HepG2 (cell line): ENCODE measurements around the gene NXT1. TPM values are rescaled to one million over a fixed set of nuclear protein-coding genes. Genes with fewer than 3 reads are reported as not detected.

Experiments
- ATAC-seq: fragments of 200-7000 bp; cut with Tn5 transposase; 3 replicates; pipeline ENCODE4 v1.9.1; 2020; ENCODE audit warnings: mild to moderate bottlenecking, moderate library complexity
- BruUV-seq: library from RNA; stranded (reverse); fragments of 400-500 nt; replicated peaks from 2 replicates; lab custom pipeline; 2021; lab: Mats Ljungman, UMichigan
- CTCF ChIA-PET: fragments of 300-600 bp; formaldehyde crosslinking; extraction: SDS; loops from one replicate; lab custom pipeline; 2021; ENCODE audit warnings: low total read pairs, inconsistent platforms, low intra/inter-chr PET ratio; lab: Yijun Ruan, JAX
- POLR2A ChIA-PET: fragments of 350-600 bp; sonication (Branson Sonifier 250); formaldehyde crosslinking; loops from one replicate; lab custom pipeline; 2020; ENCODE audit warnings: antibody characterized with exemption, inconsistent platforms; lab: Yijun Ruan, JAX
- DNase-seq: peaks from one replicate; pipeline ENCODE4 v3.0.0-alpha.2; 2015; ENCODE audit warnings: low spot score
- FAIRE-seq: peaks from 3 replicates; lab custom pipeline; 2011; peaks lifted over from hg19 to GRCh38; lab: Jason Lieb, UNC
- H2AFZ ChIP-seq: one replicate; pipeline ENCODE4 v1.6.1; 2011; ENCODE audit warnings: low read length, inconsistent platforms
- H3K27ac ChIP-seq: fragments of 300-600 bp; 3 replicates; pipeline ENCODE4 v1.8.0; 2011; ENCODE audit warnings: mixed run types, mild to moderate bottlenecking, mixed read lengths, low read length, inconsistent platforms; ENCODE audit not compliant: insufficient read depth; ENCODE audit errors: extremely low read length
- H3K27me3 ChIP-seq, 2 experiments: fragments of 200-600 bp in 1 of 2; 2 replicates in 1 of 2; 3 replicates in 1 of 2; pipeline versions ENCODE4 v1.6.0 to v1.8.0; 2011; ENCODE audit warnings: low read length in 2 of 2, mild to moderate bottlenecking in 2 of 2, moderate library complexity in 2 of 2, inconsistent platforms in 1 of 2; ENCODE audit not compliant: insufficient read depth in 2 of 2, control insufficient read depth in 1 of 2
- H3K36me3 ChIP-seq, 2 experiments: fragments of 200-600 bp in 1 of 2; replicated peaks in 1 of 2; 2 replicates in 1 of 2; 3 replicates in 1 of 2; pipeline versions ENCODE4 v1.5.1 to v1.8.0; 2011; ENCODE audit warnings: low read length in 2 of 2, inconsistent platforms in 1 of 2; ENCODE audit not compliant: insufficient read depth in 2 of 2, control insufficient read depth in 1 of 2
- H3K4me1 ChIP-seq: 2 replicates; pipeline ENCODE4 v1.5.1; 2012; ENCODE audit warnings: low read length, inconsistent platforms; ENCODE audit not compliant: insufficient read depth
- H3K4me2 ChIP-seq: 2 replicates; pipeline ENCODE4 v1.6.0; 2011; ENCODE audit warnings: low read depth, low read length, inconsistent platforms
- H3K4me3 ChIP-seq, 3 experiments: fragments of 200-600 bp in 1 of 3; sonication (generic), shearing (Covaris generic) in 1 of 3; replicated peaks in 1 of 3; 2 replicates each; pipeline ENCODE4 v1.5.1; 2011 to 2016; ENCODE audit warnings: low read length in 3 of 3, inconsistent platforms in 2 of 3, low read depth in 2 of 3, mild to moderate bottlenecking in 2 of 3, control low read depth in 1 of 3, mixed read lengths in 1 of 3; ENCODE audit not compliant: insufficient read depth in 1 of 3
- H3K79me2 ChIP-seq: one replicate; pipeline ENCODE4 v1.6.1; 2011; ENCODE audit warnings: low read length, inconsistent platforms; ENCODE audit not compliant: insufficient read depth
- H3K9ac ChIP-seq: 2 replicates; pipeline ENCODE4 v1.6.0; 2011; ENCODE audit warnings: mild to moderate bottlenecking, low read depth, low read length, inconsistent platforms; ENCODE audit not compliant: insufficient read depth
- H3K9me3 ChIP-seq: 2 replicates; pipeline ENCODE4 v1.5.1; 2012; ENCODE audit warnings: mild to moderate bottlenecking, low read length
- H4K20me1 ChIP-seq: 2 replicates; pipeline ENCODE4 v1.6.0; 2011; ENCODE audit warnings: inconsistent platforms, mild to moderate bottlenecking, low read length, moderate library complexity; ENCODE audit not compliant: insufficient read depth
- GFI1 ChIP-seq: sonication (generic); formaldehyde crosslinking; IDR thresholded peaks from 2 replicates; pipeline ENCODE4 v1.5.0; 2020; ENCODE audit warnings: missing genetic modification reagents, mild to moderate bottlenecking, borderline replicate concordance
- JUND ChIP-seq: sonication (generic); formaldehyde crosslinking; IDR thresholded peaks from 2 replicates; pipeline ENCODE4 v1.8.0; 2022; ENCODE audit warnings: mild to moderate bottlenecking, missing genetic modification reagents
- KMT2A ChIP-seq: sonication (generic); formaldehyde crosslinking; IDR thresholded peaks from 2 replicates; pipeline ENCODE4 v1.4.0; 2020; ENCODE audit warnings: missing genetic modification reagents
- PLRG1 ChIP-seq: fragments of 450-650 bp; conservative IDR thresholded peaks from 2 replicates; pipeline ENCODE4 v1.6.1; 2016
- SMC3 ChIP-seq: IDR thresholded peaks from 2 replicates; pipeline ENCODE4 v1.6.1; 2011; ENCODE audit warnings: low read length, improper control_type of control experiment
- ZFX ChIP-seq: sonication (generic); formaldehyde crosslinking; IDR thresholded peaks from 2 replicates; pipeline ENCODE4 v1.4.0; 2020; ENCODE audit warnings: mild to moderate bottlenecking, low read depth, missing genetic modification reagents, moderate library complexity
- ZNF101 ChIP-seq: sonication (generic); formaldehyde crosslinking; IDR thresholded peaks from 2 replicates; pipeline ENCODE4 v1.4.0; 2020; ENCODE audit warnings: mild to moderate bottlenecking, low read depth, missing genetic modification reagents, borderline replicate concordance
- ZNF12 ChIP-seq: sonication (generic); formaldehyde crosslinking; IDR thresholded peaks from 2 replicates; pipeline ENCODE4 v1.5.0; 2020; ENCODE audit warnings: missing genetic modification reagents
- ZNF446 ChIP-seq: sonication (generic); formaldehyde crosslinking; IDR thresholded peaks from 2 replicates; pipeline ENCODE4 v1.5.0; 2020; ENCODE audit warnings: mild to moderate bottlenecking, missing genetic modification reagents
- ZNF460 ChIP-seq: sonication (generic); formaldehyde crosslinking; IDR thresholded peaks from 2 replicates; pipeline ENCODE4 v1.5.1; 2020; ENCODE audit warnings: missing genetic modification reagents, mild to moderate bottlenecking, borderline replicate concordance
- ZNF558 ChIP-seq: sonication (generic); formaldehyde crosslinking; IDR thresholded peaks from 2 replicates; pipeline ENCODE4 v1.9.0; 2022; ENCODE audit warnings: mild to moderate bottlenecking, missing genetic modification reagents, borderline replicate concordance
- ZNF619 ChIP-seq: sonication (generic); formaldehyde crosslinking; IDR thresholded peaks from 2 replicates; pipeline ENCODE4 v1.4.0; 2020; ENCODE audit warnings: mild to moderate bottlenecking, missing genetic modification reagents
- ZNF644 ChIP-seq: IDR thresholded peaks from 2 replicates; pipeline ENCODE4 v1.6.1; 2016; ENCODE audit warnings: low read depth
- ZNF7 ChIP-seq: IDR thresholded peaks from 2 replicates; pipeline ENCODE4 v1.6.1; 2016; ENCODE audit warnings: missing biosample characterization, missing genetic modification reagents
- ZNF83 ChIP-seq: sonication (generic); formaldehyde crosslinking; IDR thresholded peaks from 2 replicates; pipeline ENCODE4 v1.4.0; 2020; ENCODE audit warnings: missing genetic modification reagents, mild to moderate bottlenecking, borderline replicate concordance
- WGBS: methylation state at CpG from one replicate; pipeline ENCODE4 v1.1.6; 2017; ENCODE audit warnings: low lambda C conversion rate; 5-methylcytosine and 5-hydroxymethylcytosine counted together
- in situ Hi-C: cut with HindIII; loops from 2 replicates; pipeline ENCODE4 v1.10.0; 2017; ENCODE audit warnings: low pct_unique_long_range_greater_than_20kb; ENCODE audit not compliant: extremely low pct_ligation_motif_present
- intact Hi-C: fragments of 100-400 bp; cut with micrococcal nuclease; formaldehyde crosslinking; loops from one replicate; pipeline ENCODE4 v1.10.0; 2022; ENCODE audit not compliant: unreplicated experiment
- polyA plus RNA-seq, 8 experiments: library from polyadenylated mRNA; depleted of rRNA in 3 of 8; stranded (reverse) in 7 of 8; unstranded in 1 of 8; fragments of >200 nt; fragmentation: Illumina TruSeq in 4 of 8; extraction: Trizol in 4 of 8; gene quantifications; 2 replicates each; pipeline versions ENCODE4 v1.2.1 to v1.2.3, GENCODE V29; 2011 to 2016; ENCODE audit warnings: low read depth in 4 of 8, missing spikeins in 1 of 8, mixed read lengths in 1 of 8; ENCODE audit not compliant: insufficient read depth in 1 of 8
- total RNA-seq, 5 experiments: library from RNA; depleted of rRNA; stranded (reverse); fragments of >200 nt; fragmentation: Illumina TruSeq; extraction: Trizol; gene quantifications; 2 replicates each; pipeline ENCODE4 v1.2.3, GENCODE V29; 2016; ENCODE audit warnings: low read depth in 1 of 5
- TF ChIP-seq, protein P1 (sequence below): sonication (generic); formaldehyde crosslinking; IDR thresholded peaks from 2 replicates; pipeline ENCODE4 v1.8.0; 2022; ENCODE audit warnings: missing genetic modification reagents, mild to moderate bottlenecking, inconsistent platforms, borderline replicate concordance
- TF ChIP-seq, protein P2 (sequence below): sonication (generic); formaldehyde crosslinking; IDR thresholded peaks from 2 replicates; pipeline ENCODE4 v1.5.1; 2020; ENCODE audit warnings: missing genetic modification reagents, mild to moderate bottlenecking, borderline replicate concordance
- TF ChIP-seq, protein P3 (sequence below): sonication (generic); formaldehyde crosslinking; IDR thresholded peaks from 2 replicates; pipeline ENCODE4 v1.5.0; 2020; ENCODE audit warnings: mild to moderate bottlenecking, missing genetic modification reagents, borderline replicate concordance

Gene NXT1
- total and polyA plus RNA-seq, 2 of the 13 experiments (the other 11 are each of a cell fraction or from before 2014, with no cell fraction given), result 35.6 to 65.9 TPM

DNA sequence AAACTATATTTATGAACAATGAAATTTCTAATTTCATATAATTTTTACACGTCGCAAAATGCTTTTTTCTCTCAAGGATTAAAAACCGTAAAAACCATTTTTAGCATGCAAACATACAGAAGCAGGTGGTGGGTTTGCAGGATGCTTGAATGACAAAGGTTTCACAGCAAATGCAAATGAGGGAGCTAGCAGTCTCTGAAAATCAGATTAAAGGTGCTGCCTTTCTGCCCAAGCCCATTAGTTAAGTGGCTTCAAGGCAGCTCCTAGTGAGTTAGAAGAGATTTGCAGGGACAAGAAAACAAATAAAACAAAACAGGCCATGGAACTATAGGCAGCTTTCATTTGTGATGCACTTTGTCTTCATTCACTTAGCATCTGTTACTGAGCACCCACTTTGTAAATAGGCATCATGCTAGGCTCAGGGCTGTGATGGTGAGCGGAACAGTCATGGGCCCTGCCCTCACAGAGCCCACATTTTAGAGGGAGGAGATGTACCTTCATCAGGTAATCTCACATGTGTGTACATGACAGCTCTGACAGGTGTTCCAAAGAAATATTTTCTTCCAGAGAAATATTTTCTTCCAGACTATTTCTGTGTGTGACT lies 41.2 kb downstream of the NXT1 start:
- 99% methylated on average over 4 of the region's 4 CpGs for WGBS
- Histone ChIP-seq H3K36me3 (peaks cover 33 to 78% of the 10 kb centered on the region in 2 experiments), H2AFZ (no peak overlapping the region), H4K20me1 (no peaks in the 10 kb centered on the region), H3K9me3 (no peaks in the 10 kb centered on the region), H3K4me1 (peaks cover 10% of the 10 kb centered on the region), H3K4me3 (no peak overlapping the region), H3K27ac (no peak overlapping the region), H3K27me3 (no peaks in the 10 kb centered on the region), H3K4me2 (no peak overlapping the region), H3K79me2 (peaks cover 4% of the 10 kb centered on the region), H3K9ac (no peak overlapping the region)
- no peak for ATAC-seq
- intact Hi-C loops (no loop called here), in situ Hi-C loops (no loop called here)
- no peak for FAIRE-seq
- TF ChIP-seq, protein P1, sequence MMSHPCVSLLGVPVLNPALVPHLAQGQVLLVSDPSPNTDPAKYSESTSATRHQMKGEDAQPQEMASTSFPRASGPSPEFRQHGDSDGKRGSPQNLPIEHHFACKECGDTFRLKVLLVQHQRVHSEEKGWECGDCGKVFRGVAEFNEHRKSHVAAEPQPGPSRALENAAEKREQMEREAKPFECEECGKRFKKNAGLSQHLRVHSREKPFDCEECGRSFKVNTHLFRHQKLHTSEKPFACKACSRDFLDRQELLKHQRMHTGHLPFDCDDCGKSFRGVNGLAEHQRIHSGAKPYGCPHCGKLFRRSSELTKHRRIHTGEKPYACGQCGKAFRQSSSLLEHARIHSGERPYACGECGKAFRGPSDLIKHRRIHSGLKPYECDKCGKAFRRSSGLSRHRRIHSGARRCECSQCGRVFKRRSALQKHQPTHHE (CRISPR knock-in tag), result no peak
- TF ChIP-seq ZNF644 (CRISPR knock-in tag) (no peak), ZNF12 (CRISPR knock-in tag) (no peak), KMT2A (CRISPR knock-in tag) (no peak), ZNF558 (no peak), ZNF446 (CRISPR knock-in tag) (no peak), JUND (CRISPR knock-in tag) (no peak), ZNF460 (CRISPR knock-in tag) (no peak), ZNF101 (CRISPR knock-in tag) (no peak), ZNF619 (CRISPR knock-in tag) (no peak), SMC3 (no peak), ZFX (CRISPR knock-in tag) (no peak), PLRG1 (no peak), ZNF83 (no peak), ZNF7 (no peak), GFI1 (CRISPR knock-in tag) (no peak)
- TF ChIP-seq, protein P2, sequence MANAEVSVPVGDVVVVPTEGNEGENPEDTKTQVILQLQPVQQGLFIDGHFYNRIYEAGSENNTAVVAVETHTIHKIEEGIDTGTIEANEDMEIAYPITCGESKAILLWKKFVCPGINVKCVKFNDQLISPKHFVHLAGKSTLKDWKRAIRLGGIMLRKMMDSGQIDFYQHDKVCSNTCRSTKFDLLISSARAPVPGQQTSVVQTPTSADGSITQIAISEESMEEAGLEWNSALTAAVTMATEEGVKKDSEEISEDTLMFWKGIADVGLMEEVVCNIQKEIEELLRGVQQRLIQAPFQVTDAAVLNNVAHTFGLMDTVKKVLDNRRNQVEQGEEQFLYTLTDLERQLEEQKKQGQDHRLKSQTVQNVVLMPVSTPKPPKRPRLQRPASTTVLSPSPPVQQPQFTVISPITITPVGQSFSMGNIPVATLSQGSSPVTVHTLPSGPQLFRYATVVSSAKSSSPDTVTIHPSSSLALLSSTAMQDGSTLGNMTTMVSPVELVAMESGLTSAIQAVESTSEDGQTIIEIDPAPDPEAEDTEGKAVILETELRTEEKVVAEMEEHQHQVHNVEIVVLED (CRISPR knock-in tag), result no peak
- TF ChIP-seq, protein P3, sequence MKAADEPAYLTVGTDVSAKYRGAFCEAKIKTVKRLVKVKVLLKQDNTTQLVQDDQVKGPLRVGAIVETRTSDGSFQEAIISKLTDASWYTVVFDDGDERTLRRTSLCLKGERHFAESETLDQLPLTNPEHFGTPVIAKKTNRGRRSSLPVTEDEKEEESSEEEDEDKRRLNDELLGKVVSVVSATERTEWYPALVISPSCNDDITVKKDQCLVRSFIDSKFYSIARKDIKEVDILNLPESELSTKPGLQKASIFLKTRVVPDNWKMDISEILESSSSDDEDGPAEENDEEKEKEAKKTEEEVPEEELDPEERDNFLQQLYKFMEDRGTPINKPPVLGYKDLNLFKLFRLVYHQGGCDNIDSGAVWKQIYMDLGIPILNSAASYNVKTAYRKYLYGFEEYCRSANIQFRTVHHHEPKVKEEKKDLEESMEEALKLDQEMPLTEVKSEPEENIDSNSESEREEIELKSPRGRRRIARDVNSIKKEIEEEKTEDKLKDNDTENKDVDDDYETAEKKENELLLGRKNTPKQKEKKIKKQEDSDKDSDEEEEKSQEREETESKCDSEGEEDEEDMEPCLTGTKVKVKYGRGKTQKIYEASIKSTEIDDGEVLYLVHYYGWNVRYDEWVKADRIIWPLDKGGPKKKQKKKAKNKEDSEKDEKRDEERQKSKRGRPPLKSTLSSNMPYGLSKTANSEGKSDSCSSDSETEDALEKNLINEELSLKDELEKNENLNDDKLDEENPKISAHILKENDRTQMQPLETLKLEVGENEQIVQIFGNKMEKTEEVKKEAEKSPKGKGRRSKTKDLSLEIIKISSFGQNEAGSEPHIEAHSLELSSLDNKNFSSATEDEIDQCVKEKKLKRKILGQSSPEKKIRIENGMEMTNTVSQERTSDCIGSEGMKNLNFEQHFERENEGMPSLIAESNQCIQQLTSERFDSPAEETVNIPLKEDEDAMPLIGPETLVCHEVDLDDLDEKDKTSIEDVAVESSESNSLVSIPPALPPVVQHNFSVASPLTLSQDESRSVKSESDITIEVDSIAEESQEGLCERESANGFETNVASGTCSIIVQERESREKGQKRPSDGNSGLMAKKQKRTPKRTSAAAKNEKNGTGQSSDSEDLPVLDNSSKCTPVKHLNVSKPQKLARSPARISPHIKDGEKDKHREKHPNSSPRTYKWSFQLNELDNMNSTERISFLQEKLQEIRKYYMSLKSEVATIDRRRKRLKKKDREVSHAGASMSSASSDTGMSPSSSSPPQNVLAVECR (CRISPR knock-in tag), result no peak
- DNase-seq, result no peak
- CTCF ChIA-PET, result no interaction called here
- BruUV-seq, result no TSS peak
- POLR2A ChIA-PET, result interaction anchor here (1.8 kb wide), 1 partner anchor 42 kb away, joined by 5 read pairs; the partner anchor contains the start of gene NXT1
